Peyer's patch (tissue), 4 donors: ENCODE data around the gene TBX21. TPM values are rescaled to one million over a fixed set of nuclear protein-coding genes. Genes with fewer than 3 reads are reported as not detected.

Experiments used
- DNase-seq, 3 donors: peaks; one replicate each; pipeline ENCODE4 v3.0.0-alpha.2; 2017 to 2019
- H3K27ac ChIP-seq, 4 donors: fragments of 200-600 bp; sonication (generic); one replicate each; pipeline ENCODE4 v1.5.1; 2016 to 2019
- H3K27me3 ChIP-seq, 2 donors: fragments of 200-600 bp; sonication (generic); one replicate each; pipeline ENCODE4 v1.5.1; 2019
- H3K36me3 ChIP-seq, 3 donors: fragments of 200-600 bp; sonication (generic); one replicate each; pipeline ENCODE4 v1.5.1; 2016 to 2019
- H3K4me1 ChIP-seq, 4 donors: fragments of 200-600 bp; sonication (generic); one replicate each; pipeline ENCODE4 v1.5.1; 2016 to 2019
- H3K4me3 ChIP-seq, 4 donors: fragments of 200-600 bp; sonication (generic); 1 replicate in 3 of 4; 2 replicates in 1 of 4; pipeline ENCODE4 v1.5.1; 2016 to 2019; ENCODE audit warnings: mild to moderate bottlenecking in 1 of 4
- H3K9me3 ChIP-seq, 4 donors: fragments of 200-600 bp; sonication (generic); one replicate each; pipeline ENCODE4 v1.5.1; 2016 to 2019; ENCODE audit warnings: mild to moderate bottlenecking in 1 of 4
- CTCF ChIP-seq, 6 experiments: fragments of 450-650 bp in 4 of 6; fragments of 200-600 bp in 2 of 6; sonication (generic) in 1 of 6; IDR thresholded peaks; one replicate each; pipeline ENCODE4 v1.5.1; 2017 to 2019; ENCODE audit warnings: antibody characterized with exemption in 6 of 6, mild to moderate bottlenecking in 3 of 6, moderate library complexity in 1 of 6
- POLR2A ChIP-seq, 2 donors: fragments of 450-650 bp; IDR thresholded peaks; one replicate each; pipeline ENCODE4 v1.5.1; 2017; ENCODE audit warnings: antibody characterized with exemption in 2 of 2, mild to moderate bottlenecking in 2 of 2, moderate library complexity in 2 of 2
- total RNA-seq, 4 donors: library from RNA; depleted of rRNA; stranded (reverse); fragments of >200 nt; gene quantifications; one replicate each; pipeline ENCODE4 v1.1.0, GENCODE V29; 2016

TBX21 gene
- total RNA-seq, 4 donors from 2014 or later, result 0.53 to 0.85 (median 0.67) TPM; not detected in 1

- TF ChIP-seq POLR2A (IDR thresholded peaks at IDR 0.05) (no peak), CTCF (IDR thresholded peaks at IDR 0.05) (no peak)
- Histone ChIP-seq H3K36me3 (no peaks in the 10 kb centered on the region), H3K4me3 (no peak overlapping the region), H3K4me1 (peaks cover 0 to 11% (median 3%) of the 10 kb centered on the region in 4 donors), H3K9me3 (no peaks in the 10 kb centered on the region), H3K27ac (no peak overlapping the region), H3K27me3 (peaks cover 0 to 9% of the 10 kb centered on the region in 2 donors)
- peak in 1 of 3 donors; percentile 14 for DNase-seq
Measured at GRCh38 chr17:47728214-47728877, 4.7 kb upstream of the TBX21 start.

GRCh38 chr17:47729476-47729875, 3.6 kb upstream of the TBX21 start:
- no peak overlapping the region for H3K27ac ChIP-seq
- H3K27me3 ChIP-seq, result peaks cover 0 to 18% of the 10 kb centered on the region in 2 donors
- no peaks in the 10 kb centered on the region for H3K9me3 ChIP-seq
- DNase-seq, result peak in 1 of 3 donors; percentile 28
- no peak for TF ChIP-seq POLR2A (IDR thresholded peaks at IDR 0.05)
- no peak for TF ChIP-seq CTCF (IDR thresholded peaks at IDR 0.05)
- no peak overlapping the region for H3K4me3 ChIP-seq
- no peaks in the 10 kb centered on the region for H3K36me3 ChIP-seq
- peaks cover 0 to 19% (median 6%) of the 10 kb centered on the region in 4 donors for H3K4me1 ChIP-seq

- Histone ChIP-seq H3K4me3 (no peak overlapping the region), H3K9me3 (no peaks in the 10 kb centered on the region), H3K27me3 (peaks cover 0 to 18% of the 10 kb centered on the region in 2 donors), H3K4me1 (peaks cover 0 to 19% (median 6%) of the 10 kb centered on the region in 4 donors), H3K27ac (no peak overlapping the region), H3K36me3 (no peaks in the 10 kb centered on the region)
- TF ChIP-seq POLR2A (IDR thresholded peaks at IDR 0.05), result no peak
- no peak for TF ChIP-seq CTCF (IDR thresholded peaks at IDR 0.05)
- peak in 1 of 3 donors; percentile 29 for DNase-seq
Measured at GRCh38 chr17:47730681-47731080, 2.4 kb upstream of the TBX21 start.

GRCh38 chr17:47731396-47731795, 1.6 kb upstream of the TBX21 start:
- DNase-seq, result peak in 1 of 3 donors; percentile 28
- Histone ChIP-seq H3K27me3 (peaks cover 0 to 18% of the 10 kb centered on the region in 2 donors), H3K36me3 (no peaks in the 10 kb centered on the region), H3K9me3 (no peaks in the 10 kb centered on the region), H3K4me1 (peaks cover 0 to 19% (median 6%) of the 10 kb centered on the region in 4 donors), H3K27ac (no peak overlapping the region), H3K4me3 (no peak overlapping the region)
- TF ChIP-seq POLR2A (IDR thresholded peaks at IDR 0.05) (no peak), CTCF (IDR thresholded peaks at IDR 0.05) (no peak)

- Histone ChIP-seq H3K9me3 (no peaks in the 10 kb centered on the region), H3K4me1 (peaks cover 0 to 19% (median 6%) of the 10 kb centered on the region in 4 donors), H3K27ac (no peak overlapping the region), H3K27me3 (peaks cover 0 to 18% of the 10 kb centered on the region in 2 donors), H3K36me3 (no peaks in the 10 kb centered on the region), H3K4me3 (peak overlapping the region in 3 of 4 donors; percentile 53 to 76 (median 62))
- TF ChIP-seq CTCF (IDR thresholded peaks at IDR 0.05) (no peak), POLR2A (IDR thresholded peaks at IDR 0.05) (no peak)
- peak in 1 of 3 donors; percentile 41 for DNase-seq
Measured at GRCh38 chr17:47732399-47733046, 513 bp upstream of the TBX21 start.
